Activated CD8-positive, alpha-beta memory T cell treated with anti-CD3 and anti-CD28 coated beads, Interleukin-2, amount 50 U/mL, for 24 hours (primary cell): ENCODE measurements around the gene PLSCR1.
"Not testable (repeated sequence)": the region's sequence is repeated elsewhere in the genome, so short reads cannot be mapped to it uniquely, and the experiment has no call there.

Source experiments
- DNase-seq: peaks from one replicate; pipeline ENCODE4 v3.0.0-alpha.2; 2020; ENCODE audit errors: extremely low read depth

PLSCR1 gene

GRCh38 chr3:146513386-146514051 is 30.9 kb downstream of the PLSCR1 start:
- DNase-seq: no peak

DNA sequence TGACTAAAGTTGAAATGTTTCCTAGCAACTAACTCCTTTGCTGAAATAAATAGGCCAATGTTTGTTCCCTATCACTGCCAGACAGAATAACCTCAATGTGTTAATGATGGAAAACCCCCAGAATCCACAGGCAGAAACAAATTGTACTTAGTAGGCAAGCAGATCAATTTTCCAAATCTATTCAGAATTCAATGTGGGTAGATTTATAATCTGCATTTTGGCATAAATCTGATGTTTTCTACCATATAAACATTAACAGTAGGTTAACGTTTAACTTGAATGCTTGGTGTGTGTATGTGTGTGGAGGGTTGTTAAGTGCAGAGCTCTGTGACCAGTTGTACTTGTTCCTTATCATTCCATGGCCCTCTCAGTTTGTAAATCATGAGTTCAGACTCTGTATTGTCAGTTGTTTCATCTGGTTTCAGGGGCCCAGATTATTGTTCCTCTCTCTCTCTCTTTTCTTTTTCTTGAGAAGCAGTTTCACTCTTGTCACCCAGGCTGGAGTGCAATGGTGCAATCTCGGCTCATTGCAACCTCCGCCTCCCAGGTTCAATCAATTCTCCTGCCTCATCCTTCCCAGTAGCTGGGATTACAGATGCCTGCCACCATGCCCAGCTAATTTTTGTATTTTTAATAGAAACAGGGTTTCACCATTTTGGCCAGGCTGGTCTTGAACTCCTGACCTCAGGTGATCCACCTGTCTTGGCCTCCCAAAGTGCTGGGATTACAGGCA is 32.8 kb downstream of the PLSCR1 start:
- DNase-seq: no peak

GRCh38 chr3:146507331-146508120 is 36.9 kb downstream of the PLSCR1 start:
- no peak for DNase-seq

DNA sequence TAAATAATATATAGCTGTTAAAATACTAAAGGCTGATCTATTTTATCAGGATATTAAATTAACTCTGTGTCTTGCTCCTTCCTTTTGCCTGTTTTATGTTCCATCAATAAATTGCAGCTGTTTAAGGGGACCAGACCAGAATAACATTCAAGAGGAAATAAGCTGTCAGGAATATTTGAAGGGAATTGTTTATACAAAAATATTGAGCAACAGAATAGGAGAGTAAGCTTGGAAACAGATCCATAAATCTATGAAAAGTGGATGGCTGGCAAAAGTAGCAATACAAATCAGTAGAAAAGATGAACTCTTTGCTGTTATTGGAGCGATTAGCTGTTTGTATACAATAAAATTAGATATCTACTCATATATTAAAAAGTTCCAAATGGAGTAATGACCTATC is 38.9 kb downstream of the PLSCR1 start:
- no peak for DNase-seq

GRCh38 chr3:146504498-146505197 is 39.8 kb downstream of the PLSCR1 start:
- no peak for DNase-seq

- DNase-seq: no peak
These were observed 40.8 kb downstream of the PLSCR1 start for GRCh38 chr3:146503461-146504202.

DNA sequence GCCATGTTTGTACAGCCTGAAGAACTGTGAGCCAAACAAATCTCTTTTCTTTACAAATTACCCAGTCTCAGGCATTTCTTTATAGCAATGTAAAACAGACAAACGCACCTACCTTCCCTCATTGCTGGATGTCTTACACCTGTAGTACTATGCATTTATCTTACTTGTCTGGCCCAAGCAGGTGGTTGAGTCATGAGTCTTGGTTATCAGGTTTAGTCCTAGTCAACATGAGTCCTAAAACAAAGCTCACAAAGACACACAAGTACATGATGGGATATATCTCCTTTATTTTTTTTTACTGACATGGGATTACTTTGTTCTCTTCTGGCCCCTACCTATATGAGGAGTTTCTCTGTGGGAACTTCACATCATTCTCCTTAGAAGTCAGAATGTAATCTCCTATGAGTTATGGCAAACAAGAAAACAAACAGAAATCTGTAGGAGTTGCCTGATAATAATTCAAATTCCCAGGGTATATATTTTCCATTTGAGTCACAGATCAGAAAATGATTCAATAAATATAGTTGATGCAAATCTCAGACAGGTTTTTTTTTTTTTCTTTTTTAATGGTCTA is 41.4 kb downstream of the PLSCR1 start:
- no peak for DNase-seq

DNA sequence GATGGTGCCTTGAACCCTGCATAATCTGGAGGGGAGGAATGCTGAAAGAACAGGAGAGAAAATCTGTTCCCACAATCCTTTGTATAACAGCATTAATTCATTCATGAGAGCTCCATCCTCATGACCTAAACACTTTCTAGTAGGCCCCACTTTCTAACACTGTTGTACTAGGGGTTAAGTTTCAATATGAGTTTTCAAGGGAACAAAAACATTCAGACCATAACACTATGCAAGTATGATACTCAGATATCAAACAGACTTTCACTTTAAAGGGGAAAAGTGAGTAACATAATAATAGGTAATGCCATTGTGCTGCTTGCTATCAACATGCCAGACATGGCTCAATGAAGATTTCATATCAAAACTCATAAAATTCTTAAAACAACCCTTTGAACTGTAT is 42.7 kb downstream of the PLSCR1 start:
- no peak for DNase-seq

GRCh38 chr3:146499701-146500100 is 44.7 kb downstream of the PLSCR1 start:
- DNase-seq: no peak

- no peak for DNase-seq
These were observed 46.2 kb downstream of the PLSCR1 start for GRCh38 chr3:146498002-146498736.

GRCh38 chr3:146497145-146497843 is 47.1 kb downstream of the PLSCR1 start:
- not testable (repeated sequence) for DNase-seq

DNA sequence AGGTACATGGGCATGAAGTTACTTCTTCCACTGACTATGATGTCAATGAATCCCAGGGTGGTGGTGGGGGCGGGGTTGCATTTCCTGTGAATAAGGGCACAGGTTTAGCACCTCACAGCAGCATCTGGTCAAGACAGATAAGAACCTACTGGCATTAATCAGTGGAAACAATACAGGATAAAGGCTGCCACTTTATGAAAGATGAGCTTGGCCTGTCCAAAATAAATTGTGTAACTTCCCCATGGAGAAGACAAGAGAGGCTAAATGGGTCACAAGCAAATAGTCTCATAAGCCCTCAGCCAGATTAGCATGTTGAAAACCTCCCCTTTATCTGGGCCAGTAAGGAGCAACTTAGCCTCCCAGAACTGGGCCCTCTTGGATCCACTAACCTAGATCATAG is 47.7 kb downstream of the PLSCR1 start:
- DNase-seq: no peak

GRCh38 chr3:146496251-146496650 is 48.2 kb downstream of the PLSCR1 start:
- no peak for DNase-seq

- no peak for DNase-seq
These were observed 50.6 kb downstream of the PLSCR1 start for GRCh38 chr3:146493761-146494160.

GRCh38 chr3:146493221-146493620 is 51.2 kb downstream of the PLSCR1 start:
- DNase-seq: no peak

DNA sequence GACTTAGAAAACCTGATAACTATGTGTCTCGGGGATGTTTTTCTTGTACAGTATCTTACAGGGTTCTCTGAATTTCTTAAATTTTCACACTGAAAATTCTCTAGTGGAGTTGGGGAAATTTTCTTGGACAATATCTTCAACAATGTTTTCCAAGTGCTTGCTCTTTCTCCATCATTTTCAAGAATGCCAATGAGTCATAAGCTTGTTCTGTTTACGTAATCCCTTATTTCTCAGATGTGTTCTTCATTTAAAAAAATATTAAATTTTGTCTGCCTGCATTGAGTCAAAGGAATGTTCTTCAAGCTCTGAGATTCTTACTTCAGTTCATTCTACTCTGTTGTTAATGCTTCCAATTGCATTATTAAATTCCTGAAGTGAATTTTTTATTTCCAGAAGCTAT is 53.1 kb downstream of the PLSCR1 start:
- no peak for DNase-seq

DNA sequence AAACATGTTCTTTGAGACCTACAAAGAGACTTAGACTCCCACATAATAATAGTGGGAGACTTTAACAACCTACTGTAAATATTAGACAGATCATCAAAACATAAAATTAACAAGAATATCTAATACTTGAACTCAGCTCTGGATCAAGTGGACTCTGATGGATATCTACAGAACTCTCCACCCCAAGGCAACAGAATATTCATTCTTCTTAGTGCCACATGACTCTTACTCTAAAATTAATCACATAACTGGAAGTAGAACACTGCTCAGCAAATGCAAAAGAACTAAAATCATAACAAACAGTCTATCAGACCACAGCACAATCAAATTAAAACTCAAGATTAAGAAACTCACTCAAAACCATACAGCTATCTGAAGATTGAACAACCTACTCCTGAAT is 59.1 kb downstream of the PLSCR1 start:
- DNase-seq: no peak

- DNase-seq: no peak
These were observed 68.2 kb downstream of the PLSCR1 start for GRCh38 chr3:146476094-146476740.

- DNase-seq: not testable (repeated sequence)
These were observed 69.4 kb downstream of the PLSCR1 start for GRCh38 chr3:146474976-146475375.
